ENCODE data around the gene TSPAN10.

Gene TSPAN10

GRCh38 chr17:81665205-81666091 lies 28.5 kb downstream of the TSPAN10 start:
- peak in 1 of 2 experiments; percentile 36 for DNase-seq

GRCh38 chr17:81666092-81666341 lies 29.0 kb downstream of the TSPAN10 start:
- DNase-seq = peak in 1 of 2 experiments; percentile 36

DNA sequence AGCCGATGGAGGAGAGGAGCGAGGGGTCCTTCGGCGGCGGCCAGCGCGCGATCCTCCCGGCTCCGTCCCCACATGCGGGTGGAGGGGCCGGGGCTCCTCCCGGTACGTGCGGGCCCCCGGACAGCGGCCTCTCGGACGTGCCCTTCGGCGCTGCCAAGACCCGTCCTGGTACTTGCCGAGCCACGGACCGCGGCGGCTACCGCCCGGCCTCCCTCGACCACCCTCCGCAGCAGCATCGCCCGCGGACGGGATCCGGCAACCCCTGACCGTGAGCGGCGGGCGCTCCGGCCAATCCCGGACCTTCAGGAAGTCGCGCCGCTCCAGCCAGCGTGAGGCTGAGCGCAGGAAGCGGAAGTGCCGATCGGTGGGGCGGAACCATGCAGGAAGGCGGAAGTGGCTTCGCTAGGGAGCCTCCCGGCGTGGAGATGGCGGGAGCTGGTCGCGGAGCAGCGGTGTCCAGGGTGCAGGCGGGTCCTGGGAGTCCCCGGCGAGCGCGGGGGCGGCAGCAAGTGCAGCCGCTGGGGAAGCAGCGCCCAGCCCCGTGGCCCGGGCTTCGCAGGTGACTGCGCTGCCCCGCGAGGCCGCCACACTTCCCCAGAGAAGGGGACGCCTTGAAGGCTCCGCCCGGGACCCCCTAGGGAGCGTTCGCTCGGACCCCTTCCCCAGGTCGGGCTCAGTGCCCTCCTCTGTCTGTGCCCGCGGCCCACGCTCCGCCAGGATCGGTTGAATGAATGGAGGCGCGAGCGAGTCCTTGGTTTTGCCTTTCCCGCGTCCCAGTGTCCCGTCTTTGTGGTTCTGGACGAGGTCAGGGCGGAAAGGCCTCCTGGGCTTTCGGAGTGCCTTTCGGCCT lies 29.6 kb downstream of the TSPAN10 start, which contains the start of the genes CCDC137 and OXLD1:
Gene CCDC137 (plus strand): TSS at position 396 of the 850 bp plus-strand sequence. CDS start 30 bp downstream, at position 426.
Gene OXLD1 (minus strand): TSS at position 264 of the 850 bp plus-strand sequence. CDS start 28 bp downstream, at position 236.
- peak; percentile 82 to 91 for DNase-seq

DNA sequence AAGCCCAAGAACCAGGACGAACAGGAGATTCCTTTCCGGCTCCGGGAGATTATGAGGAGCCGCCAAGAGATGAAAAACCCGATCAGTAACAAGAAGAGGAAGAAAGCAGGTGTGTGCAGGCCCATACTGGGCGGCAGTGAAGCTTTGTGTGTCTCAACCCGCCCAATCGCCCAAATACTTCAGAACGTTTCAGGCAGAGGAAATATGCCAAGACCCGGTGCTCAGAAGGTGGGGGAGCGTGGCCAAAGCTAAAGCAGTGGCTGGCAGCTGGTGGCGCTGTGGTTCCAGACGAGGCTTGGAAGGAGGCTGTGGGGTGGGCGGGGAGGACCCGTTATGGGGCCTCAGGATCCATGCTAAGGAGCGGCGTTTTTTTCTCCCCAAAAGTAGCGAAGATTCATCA lies 30.8 kb downstream of the TSPAN10 start:
- no peak for DNase-seq

DNA sequence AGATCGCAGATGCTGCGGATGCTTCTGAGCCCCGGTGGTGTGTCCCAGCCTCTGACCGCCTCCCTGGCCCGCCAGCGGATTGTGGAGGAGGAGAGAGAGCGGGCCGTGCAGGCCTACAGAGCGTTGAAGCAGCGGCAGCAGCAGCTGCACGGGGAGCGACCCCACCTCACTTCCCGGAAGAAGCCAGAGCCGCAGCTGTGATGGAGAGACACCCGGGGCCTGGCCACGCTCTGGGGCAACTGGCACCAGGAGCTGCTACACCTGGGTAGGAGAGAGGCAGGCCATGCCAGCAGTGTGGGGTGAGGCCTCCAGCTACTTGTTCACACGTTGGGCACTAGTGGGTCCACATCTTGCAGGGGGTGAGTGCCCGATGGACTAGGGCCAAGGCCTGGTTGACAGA lies 35.5 kb downstream of the TSPAN10 start:
- DNase-seq = no peak

GRCh38 chr17:81672954-81673353 lies 36.0 kb downstream of the TSPAN10 start:
- DNase-seq = no peak

DNA sequence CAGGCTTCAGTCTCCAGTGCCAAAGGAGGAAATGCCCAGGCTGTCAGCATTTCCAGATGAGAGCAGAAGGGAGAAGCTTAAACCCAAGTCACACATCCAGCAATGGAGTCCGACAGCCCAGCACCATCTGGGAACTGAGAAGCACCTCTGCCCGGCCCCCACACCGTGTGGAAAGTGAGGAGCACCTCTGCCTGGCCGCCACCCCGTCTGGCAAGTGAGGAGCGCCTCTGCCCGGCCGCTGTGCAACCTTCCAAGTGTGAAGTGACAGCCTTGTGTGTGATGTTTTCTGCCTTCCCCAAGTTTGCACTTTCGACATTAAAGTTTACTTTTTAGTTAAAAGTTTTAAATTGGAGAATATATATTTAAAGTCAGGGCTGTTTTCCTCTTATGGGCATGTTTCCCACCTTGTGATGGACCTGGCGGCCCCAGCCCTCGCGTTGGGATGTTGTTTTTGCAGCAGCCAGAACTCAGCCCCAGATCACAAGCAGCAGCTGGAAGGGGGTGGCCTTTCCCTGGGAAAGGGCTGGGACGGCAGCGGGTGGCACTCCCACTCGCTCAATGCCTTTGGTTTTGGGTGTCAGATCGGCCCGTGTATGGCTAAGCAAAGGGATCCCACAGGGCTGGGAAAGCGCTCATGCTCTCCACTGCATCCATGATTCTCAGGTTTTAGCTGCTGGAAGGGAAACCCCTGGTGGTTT lies 36.7 kb downstream of the TSPAN10 start:
- DNase-seq = no peak

DNA sequence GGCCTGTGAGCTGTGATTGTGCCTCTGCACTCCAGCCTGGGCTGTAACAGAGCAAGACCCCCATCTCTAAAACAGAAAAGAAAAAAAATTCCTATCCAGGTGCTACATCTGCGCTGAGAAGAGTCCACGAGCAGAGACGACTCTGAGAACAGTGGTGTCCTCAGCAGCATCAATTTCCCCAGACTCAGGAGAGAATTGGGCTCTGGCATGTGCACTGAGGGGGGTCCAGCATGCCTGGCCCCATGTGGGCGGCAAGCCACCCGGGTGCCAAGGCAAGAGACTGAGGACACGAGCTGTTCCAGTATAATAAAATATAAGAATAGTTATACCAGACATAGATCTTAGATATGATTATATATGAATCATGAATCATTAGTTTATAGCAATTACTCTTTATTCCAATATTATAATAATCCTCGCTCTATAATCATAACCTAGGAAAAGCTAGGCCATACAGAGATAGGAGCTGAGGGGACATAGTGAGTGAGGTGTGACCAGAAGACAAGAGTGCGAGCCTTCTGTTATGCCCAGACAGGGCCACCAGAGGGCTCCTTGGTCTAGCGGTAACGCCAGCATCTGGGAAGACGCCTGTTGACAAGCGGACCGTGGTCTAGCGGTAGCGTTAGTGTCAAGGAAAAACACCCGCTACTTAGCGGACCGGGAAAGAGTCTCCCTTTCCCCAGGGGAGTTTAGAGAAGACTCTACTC lies 38.7 kb downstream of the TSPAN10 start:
- DNase-seq = peak in 1 of 2 experiments; percentile 11

DNA sequence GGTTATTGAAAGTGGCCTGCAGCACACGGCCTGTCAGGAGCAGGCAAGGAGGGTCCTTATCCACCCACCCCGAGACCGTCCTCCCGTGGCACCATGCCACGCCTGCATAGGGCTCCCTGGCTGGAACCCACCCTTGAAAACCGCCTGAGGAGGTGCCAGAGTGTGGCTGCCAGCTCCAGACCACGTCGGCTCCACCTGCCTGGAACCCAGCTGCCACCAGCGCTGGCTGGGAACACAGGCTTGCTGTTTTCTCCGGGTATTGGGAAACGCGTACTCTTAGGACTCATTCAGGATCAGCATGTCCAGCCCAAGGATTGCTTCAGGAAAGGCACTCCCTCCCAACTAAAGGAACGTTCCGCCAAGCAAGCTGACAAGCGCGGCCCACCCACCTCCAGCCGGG lies 39.9 kb downstream of the TSPAN10 start:
- no peak for DNase-seq

GRCh38 chr17:81680150-81680549 lies 43.2 kb downstream of the TSPAN10 start:
- DNase-seq = no peak

DNA sequence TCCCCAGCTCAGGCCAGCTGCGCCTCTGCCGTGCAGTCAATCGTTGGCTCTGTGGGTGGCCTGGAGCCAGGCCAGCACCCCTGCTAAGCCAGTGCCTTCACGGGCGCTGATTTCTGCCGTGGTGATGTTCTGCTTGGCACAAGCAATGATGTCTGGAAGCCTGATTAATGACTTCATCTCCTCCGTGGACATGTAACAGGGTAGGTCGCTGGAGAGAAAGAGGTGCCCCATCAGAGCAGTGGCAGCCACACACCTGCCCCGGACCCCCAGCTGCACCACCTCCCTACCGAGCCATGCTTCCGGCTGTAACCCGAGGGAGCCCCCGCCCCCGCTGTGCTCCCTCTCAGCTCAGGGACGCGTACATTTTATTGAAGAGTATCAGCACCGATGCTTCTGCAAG lies 44.7 kb downstream of the TSPAN10 start:
- DNase-seq = no peak

- DNase-seq = no peak
Observed at GRCh38 chr17:81682565-81683207, 45.7 kb downstream of the TSPAN10 start.

DNA sequence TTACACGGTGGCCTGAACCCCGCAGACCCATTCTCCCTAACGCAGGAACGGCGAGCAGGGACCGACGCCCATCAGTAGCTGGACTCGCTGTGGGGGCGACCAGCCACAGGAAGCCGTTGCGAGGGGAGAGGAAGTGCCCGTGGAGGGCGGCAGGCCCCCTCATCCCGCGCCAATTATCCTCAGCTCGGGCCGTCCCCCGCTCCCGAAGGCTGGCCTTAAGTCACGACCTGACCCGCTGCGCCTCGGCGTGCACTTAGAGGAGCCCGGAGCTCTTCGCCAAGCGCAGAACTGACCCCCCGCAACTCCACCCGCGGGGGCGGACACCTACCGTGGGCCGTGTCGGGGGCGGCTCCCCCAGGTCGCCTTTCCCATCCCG lies 46.2 kb downstream of the TSPAN10 start:
- no peak for DNase-seq

GRCh38 chr17:81683584-81684441 lies 46.8 kb downstream of the TSPAN10 start, which contains the start of the genes ARL16 and HGS:
TSS of gene ARL16 (minus strand) at chr17:81683797. CDS start at chr17:81683753, 44 bp downstream.
TSS of gene HGS (plus strand) at chr17:81684011. CDS start at chr17:81684067, 56 bp downstream.
- DNase-seq = peak; percentile 96 to 97

DNA sequence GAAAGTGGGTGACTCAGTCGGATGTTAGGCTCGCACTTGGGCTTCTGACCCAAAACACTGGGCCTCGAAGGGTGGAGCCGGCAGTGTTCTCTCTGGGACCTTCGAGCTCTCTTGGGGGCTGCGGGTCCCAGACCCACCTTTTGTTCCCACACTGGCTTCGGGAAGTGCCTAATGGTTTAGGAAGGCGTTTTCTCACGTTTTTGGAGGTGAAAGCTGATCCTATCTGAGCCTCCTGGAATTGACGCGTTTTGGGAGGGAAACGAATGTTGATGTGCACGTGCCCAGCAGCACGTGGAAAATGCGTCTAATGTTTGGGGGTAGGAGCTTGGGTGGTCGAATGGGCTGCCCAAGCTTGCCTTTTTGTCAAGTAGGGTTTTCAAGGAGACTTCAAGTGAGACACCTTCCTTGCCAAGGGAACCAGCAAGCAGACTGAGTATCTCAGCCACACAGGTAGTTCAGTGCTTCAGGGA lies 47.5 kb downstream of the TSPAN10 start:
- no peak for DNase-seq

- no peak for DNase-seq
Observed at GRCh38 chr17:81685108-81685507, 48.1 kb downstream of the TSPAN10 start.

GRCh38 chr17:81686614-81687013 lies 49.6 kb downstream of the TSPAN10 start:
- no peak for DNase-seq

DNA sequence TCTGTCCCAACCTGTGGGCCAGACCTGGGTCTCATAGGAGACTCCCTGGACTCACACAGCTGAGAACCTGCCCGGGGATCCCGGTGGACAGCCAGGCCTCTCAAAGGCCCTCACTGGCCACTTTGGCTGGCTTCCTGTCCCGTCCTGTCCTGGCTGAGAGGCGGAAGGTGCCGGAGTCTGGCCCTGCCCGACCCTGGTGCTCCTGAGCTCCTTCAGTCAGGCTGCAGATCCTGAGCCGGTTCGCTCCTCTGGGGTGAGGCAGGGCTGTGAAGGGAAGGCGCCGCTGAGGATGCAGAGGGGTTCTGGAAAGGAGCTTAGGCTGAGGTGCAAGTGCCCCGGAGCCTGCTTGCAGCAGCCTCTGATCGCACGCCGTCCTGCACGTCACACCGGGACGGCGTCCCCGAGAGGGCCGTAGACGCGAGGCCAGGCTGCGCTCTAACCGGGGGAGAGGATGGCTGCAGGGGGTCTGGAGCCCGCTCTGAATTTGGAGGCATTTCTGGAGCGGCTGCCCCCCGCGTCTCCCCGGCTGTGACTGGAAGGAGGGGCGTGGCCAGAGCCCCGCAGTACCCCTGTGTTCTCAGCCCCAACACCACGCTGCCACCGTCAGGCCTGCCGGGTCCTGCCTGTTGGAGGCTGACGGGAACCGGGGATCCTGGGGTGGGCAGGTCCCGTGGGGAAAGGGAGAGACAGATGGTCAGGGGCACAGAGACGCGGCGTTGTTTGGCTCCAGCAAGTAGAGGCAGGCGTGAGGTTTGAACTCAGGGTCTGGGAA lies 51.0 kb downstream of the TSPAN10 start:
- no peak for DNase-seq

- no peak for DNase-seq
Observed at GRCh38 chr17:81688616-81689015, 51.6 kb downstream of the TSPAN10 start.

DNA sequence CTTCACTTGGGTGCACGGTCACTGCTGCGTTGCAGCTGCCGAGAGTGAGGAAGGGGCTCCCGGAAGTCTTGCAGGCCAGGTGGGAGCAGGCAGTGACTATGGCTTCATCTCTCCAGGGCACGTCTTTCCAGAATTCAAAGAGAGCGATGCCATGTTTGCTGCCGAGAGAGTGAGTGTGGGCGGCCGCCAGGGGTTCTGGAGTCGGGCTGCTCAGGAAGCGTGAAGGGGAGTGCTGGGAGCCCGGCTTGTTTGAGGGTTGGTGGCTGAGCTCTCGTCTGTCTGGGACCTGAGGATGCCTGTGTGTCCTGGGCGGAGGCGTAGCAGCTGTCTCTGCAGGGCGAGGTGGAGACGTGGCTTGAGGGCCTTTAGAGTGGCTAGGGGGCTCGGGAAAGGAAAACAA lies 53.1 kb downstream of the TSPAN10 start:
- DNase-seq = no peak
